T follicular helper cell (primary cell): ENCODE measurements around the gene ETV3.

Experiments
- DNase-seq: peaks from one replicate; pipeline ENCODE4 v3.0.0-alpha.2; 2020; ENCODE audit warnings: low read depth

ETV3 gene

DNA sequence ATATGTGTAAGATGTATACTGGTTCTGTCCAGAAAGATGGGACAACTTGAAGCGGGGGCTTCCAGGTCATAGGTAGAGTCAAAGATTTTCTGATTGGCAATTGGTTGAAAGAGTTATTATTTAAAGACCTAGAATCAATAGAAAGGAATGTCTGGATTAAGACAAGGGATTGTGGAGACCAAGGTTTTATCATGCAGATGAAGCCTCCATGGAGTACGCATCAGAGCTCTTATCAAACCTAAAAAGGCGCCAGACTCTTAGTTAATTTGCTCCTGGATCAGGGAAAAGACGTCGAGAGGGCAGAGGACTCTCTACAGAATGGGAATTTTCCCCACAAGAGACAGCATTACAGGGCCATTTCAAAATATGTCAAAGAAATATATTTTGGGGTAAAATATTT is 23.7 kb upstream of the ETV3 start:
- DNase-seq, result no peak

DNA sequence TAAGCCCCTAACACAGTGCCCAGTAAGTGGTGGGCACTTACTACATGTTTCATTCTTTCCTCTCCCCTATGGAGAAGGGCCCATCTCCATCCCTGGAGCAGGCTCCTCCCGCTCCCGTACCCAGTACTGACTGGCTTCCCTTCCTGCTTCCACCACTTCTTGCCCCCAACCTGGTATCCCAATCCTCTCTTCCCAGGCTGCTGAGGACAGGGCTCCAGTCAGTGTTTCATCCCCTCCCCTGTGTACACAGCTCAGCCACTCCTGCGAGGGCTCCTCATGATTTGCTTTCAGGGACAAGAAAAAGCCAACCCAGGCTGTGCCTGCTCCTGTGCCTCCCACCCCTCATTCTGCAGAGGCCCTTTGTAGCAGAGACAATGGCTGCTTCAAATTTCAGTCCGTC is 20.8 kb upstream of the ETV3 start:
- no peak for DNase-seq

DNA sequence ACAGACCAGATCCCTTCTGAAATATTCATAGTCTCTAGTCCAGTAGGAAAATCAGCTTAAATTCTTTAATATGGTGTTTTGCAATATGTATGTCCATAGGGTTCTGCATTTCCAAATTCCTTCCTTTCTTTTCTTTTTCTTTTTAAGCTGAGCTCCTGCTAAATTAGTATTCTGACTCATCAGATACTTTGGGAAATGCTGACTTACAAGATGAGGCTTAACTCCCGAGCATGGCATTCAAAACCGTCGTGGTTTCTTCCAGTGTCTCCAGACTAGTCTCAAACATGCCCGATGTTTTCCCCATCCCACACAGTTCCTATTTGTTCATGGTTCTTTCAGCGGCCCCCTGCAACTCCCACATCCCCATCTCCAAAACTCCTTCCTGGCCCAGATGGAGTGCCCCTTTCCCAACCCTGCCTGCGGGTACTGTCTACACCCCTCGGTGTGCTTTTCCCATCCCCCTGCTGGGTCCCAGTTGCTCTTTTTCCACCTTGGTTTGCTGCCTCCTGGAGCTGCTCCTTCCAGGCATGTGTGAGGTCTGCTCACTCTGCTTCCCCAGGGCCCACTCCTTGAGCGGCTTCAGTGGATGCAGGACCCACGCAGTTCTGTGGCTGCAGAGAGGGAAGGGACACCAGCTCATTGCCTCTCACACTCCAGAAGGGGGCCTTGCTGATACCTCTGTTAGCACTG is 19.5 kb upstream of the ETV3 start:
- DNase-seq, result no peak

- peak; percentile 64 for DNase-seq
These were observed 17.9 kb upstream of the ETV3 start for GRCh38 chr1:157156058-157156541.

GRCh38 chr1:157155658-157156057 is 17.5 kb upstream of the ETV3 start:
- DNase-seq, result no peak

DNA sequence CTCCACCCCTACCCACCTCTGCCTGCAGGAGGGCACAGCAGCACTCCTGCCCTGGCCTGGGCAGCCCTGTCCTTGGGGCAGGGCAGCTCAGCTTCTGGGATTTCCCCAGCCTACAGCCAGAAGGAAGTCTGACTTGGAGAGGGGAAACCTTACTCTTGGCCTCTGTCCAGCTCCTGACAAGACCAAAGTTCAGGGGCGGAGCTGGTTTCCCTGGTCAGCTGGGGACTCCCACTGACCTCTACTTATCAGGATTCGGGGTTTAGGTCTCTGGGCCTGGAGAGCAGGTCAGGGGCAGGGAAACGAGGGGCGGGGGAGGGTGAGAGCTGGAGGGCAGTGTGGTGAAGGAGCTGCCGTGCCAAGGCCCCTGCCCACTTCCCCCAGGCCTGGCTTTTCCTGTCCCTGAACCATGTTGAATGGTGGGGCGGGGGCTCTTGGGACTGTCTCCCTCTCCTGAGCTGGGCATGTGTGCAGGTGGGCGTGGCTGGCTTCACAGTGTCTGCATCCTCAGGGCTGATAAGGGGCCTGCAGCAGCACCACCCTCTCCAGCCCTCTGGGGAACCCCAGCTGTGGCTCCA is 16.8 kb upstream of the ETV3 start:
- DNase-seq, result no peak

GRCh38 chr1:157154291-157154690 is 16.1 kb upstream of the ETV3 start:
- no peak for DNase-seq

GRCh38 chr1:157153746-157154145 is 15.6 kb upstream of the ETV3 start:
- no peak for DNase-seq

- DNase-seq, result no peak
These were observed 14.3 kb upstream of the ETV3 start for GRCh38 chr1:157152510-157152909.

DNA sequence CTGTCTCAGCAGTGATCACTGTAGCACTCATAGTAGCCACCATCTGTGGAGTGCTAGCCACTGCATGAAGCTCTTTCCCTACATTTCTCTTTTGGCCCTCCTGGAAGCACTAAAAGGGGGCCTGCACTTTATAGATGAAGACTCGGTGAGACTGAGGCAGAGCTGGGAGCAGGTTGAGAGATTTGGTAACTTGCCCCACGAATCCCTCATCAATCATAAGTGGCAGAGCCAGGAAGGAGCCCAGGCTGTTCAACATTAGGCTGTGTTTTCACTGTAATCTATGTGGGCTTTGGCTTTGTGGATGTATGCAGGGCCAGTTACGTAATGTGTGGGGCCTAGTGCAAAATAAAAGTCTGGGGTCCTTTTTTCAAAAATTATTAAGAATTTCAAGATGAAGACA is 13.3 kb upstream of the ETV3 start:
- no peak for DNase-seq

GRCh38 chr1:157151073-157151472 is 12.9 kb upstream of the ETV3 start:
- DNase-seq, result no peak

DNA sequence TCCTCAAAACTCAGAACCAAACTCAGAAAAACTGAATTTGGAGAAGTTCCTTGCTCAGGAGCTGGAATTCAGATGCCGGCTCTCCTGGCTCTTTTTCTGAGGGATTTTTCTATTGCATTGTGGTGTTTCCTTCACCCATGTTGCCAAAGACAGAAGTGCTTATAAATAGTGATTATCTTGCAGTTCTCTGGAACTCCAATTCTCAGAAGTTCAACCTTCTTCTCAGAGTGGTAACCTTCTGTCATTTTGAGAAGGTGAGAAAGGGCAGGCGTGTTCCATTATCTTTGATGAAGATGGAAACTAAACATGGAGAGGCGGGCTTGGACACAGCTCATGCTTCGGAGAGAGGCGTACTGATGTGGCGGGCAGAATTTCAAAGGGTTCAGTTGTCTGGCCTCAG is 12.4 kb upstream of the ETV3 start:
- DNase-seq, result no peak

- DNase-seq, result no peak
These were observed 9.9 kb upstream of the ETV3 start for GRCh38 chr1:157147906-157148700.

DNA sequence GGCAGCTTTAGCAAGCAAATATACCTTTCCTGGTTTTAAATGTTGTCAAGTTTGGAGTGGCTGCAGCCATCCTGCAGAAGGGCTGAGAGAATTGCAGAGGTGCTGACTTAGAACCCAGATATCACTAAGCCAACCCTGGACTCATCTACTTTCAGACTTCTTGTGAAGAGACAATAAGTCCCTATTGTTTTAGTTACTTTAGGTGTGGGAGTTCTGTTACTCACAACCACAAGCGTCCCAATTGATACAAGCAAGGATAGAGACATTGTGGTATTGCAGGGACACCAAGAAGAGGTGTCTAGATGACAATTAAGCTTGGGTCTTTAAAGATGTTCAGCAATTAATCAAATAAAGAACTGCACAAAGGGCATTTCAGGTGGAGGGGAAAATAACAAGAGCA is 8.8 kb upstream of the ETV3 start:
- no peak for DNase-seq

- no peak for DNase-seq
These were observed 8.0 kb upstream of the ETV3 start for GRCh38 chr1:157146244-157146643.

DNA sequence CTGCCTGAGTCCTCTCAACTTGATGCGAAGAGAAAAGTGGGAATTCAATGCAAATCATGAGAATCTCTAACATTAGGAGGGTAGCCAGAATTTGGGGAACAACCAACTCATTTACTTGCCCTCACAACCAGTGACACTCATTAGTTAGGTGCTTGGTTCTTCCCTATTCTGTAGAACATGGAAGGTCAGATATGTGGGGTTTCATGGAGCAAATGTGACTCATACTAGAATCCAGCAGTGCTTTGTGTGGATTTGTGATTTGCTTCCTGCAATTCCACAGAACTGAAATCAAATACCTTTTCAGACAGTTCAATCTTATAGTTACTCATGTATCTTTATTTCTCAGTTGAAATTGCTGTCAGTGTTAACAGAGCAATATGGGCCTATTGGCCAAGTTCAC is 6.9 kb upstream of the ETV3 start:
- no peak for DNase-seq

GRCh38 chr1:157144509-157144908 is 6.3 kb upstream of the ETV3 start:
- DNase-seq, result no peak

DNA sequence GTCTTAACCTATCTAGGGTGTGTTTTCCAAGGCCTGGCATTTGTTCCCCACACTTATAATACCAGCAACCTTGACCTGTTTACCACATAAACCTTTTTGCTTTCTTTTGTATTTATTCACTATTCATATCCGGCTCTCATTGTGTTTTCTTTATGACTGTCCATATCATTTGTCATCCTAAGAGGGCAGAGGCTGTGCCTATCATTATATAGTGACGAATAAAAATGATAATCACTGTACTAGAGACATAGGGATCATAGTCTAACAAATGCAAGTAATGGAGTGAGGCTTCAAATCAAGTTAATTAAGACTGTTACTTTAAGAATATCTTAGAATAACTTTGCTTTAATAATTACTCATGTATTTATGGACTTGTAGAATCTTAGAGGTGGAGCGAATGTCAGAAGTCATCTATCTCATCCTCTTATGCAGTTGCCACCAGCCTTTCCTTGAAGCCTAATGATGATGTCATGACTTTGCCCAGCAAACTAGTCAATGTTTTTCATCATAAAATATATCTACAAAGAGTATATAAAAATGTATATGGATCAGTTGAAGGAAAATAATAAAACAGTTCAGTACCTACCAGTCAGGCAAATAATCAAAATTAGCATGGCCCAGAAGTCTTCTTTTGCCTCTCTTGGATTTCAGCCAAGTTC is 4.7 kb upstream of the ETV3 start:
- DNase-seq, result no peak

DNA sequence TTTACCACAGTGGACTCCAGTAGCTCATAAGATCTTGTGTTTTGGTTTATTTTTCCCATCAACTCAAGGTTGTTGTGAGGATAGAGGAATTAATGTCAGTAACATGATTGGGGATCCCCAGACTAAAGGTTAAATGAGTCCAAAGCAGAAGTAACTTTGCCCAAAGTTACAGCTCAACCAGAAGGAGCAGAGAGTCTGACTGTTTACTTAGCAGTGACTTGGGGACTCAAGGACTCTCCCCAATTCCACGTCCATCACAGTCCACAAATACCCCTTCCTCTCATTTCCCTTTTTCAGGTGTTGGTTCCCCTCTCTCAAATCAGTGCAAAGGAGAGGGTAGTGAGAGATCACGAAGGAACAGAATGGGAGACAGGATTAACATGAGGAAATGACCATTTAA is 4.0 kb upstream of the ETV3 start:
- DNase-seq, result no peak

- no peak for DNase-seq
These were observed 3.1 kb upstream of the ETV3 start for GRCh38 chr1:157141212-157141855.

GRCh38 chr1:157140063-157140588 is 1.9 kb upstream of the ETV3 start:
- no peak for DNase-seq
